HepG2 (cell line): ENCODE measurements around the gene JPT1. TPM values are rescaled to one million over a fixed set of nuclear protein-coding genes. Genes with fewer than 3 reads are reported as not detected.

Experiments used
- BRF2 ChIP-seq: sonication (generic); formaldehyde crosslinking; IDR thresholded peaks from 2 replicates; pipeline ENCODE4 v1.8.1; 2022; ENCODE audit warnings: mild to moderate bottlenecking, missing genetic modification reagents
- CREB1 ChIP-seq, 2 experiments: fragments of 450-650 bp in 1 of 2; IDR thresholded peaks; 2 replicates each; pipeline ENCODE4 v1.6.1; 2016 to 2017; ENCODE audit warnings: control low read depth in 1 of 2, mild to moderate bottlenecking in 1 of 2, missing compliant biosample characterization in 1 of 2, missing genetic modification characterization in 1 of 2
- FUBP1 ChIP-seq: sonication (generic); formaldehyde crosslinking; IDR thresholded peaks from 2 replicates; pipeline ENCODE4 v1.5.1; 2020; ENCODE audit warnings: missing genetic modification reagents, mild to moderate bottlenecking, borderline replicate concordance
- HOXA7 ChIP-seq: sonication (generic); formaldehyde crosslinking; IDR thresholded peaks from 2 replicates; pipeline ENCODE4 v1.8.1; 2022; ENCODE audit warnings: mild to moderate bottlenecking, missing genetic modification reagents, moderate library complexity
- JUN ChIP-seq: sonication (generic); formaldehyde crosslinking; IDR thresholded peaks from 2 replicates; pipeline ENCODE4 v1.4.0; 2020; ENCODE audit warnings: mild to moderate bottlenecking, missing genetic modification reagents
- MEIS2 ChIP-seq: sonication (generic); formaldehyde crosslinking; IDR thresholded peaks from 2 replicates; pipeline ENCODE4 v1.9.0; 2021; ENCODE audit warnings: mild to moderate bottlenecking, missing genetic modification reagents
- NR3C1 ChIP-seq: sonication (generic); formaldehyde crosslinking; IDR thresholded peaks from 2 replicates; pipeline ENCODE4 v1.4.0; 2020; ENCODE audit warnings: missing genetic modification reagents
- RELA ChIP-seq: sonication (generic); formaldehyde crosslinking; IDR thresholded peaks from 2 replicates; pipeline ENCODE4 v1.4.0; 2020; ENCODE audit warnings: missing genetic modification reagents
- RXRB ChIP-seq: IDR thresholded peaks from 2 replicates; pipeline ENCODE4 v1.6.1; 2016; ENCODE audit warnings: borderline replicate concordance, missing genetic modification reagents, missing compliant biosample characterization
- SIN3A ChIP-seq: IDR thresholded peaks from 2 replicates; pipeline ENCODE4 v1.6.1; 2011; ENCODE audit warnings: low read depth, mild to moderate bottlenecking, control low read depth, low read length, borderline replicate concordance
- SMAD1 ChIP-seq: sonication (generic); formaldehyde crosslinking; IDR thresholded peaks from 2 replicates; pipeline ENCODE4 v1.4.0; 2020; ENCODE audit warnings: missing genetic modification reagents, low read depth, mild to moderate bottlenecking, borderline replicate concordance
- TIGD3 ChIP-seq: sonication (generic); formaldehyde crosslinking; IDR thresholded peaks from 2 replicates; pipeline ENCODE4 v1.5.1; 2020; ENCODE audit warnings: mild to moderate bottlenecking, missing genetic modification reagents, borderline replicate concordance
- ZBTB42 ChIP-seq: sonication (generic); formaldehyde crosslinking; IDR thresholded peaks from 2 replicates; pipeline ENCODE4 v1.5.0; 2020; ENCODE audit warnings: mild to moderate bottlenecking, missing genetic modification reagents
- ZFP36L1 ChIP-seq: sonication (generic); formaldehyde crosslinking; IDR thresholded peaks from 2 replicates; pipeline ENCODE4 v1.8.0; 2022; ENCODE audit warnings: mild to moderate bottlenecking, missing genetic modification reagents, moderate library complexity
- ZNF124 ChIP-seq: sonication (generic); formaldehyde crosslinking; IDR thresholded peaks from 2 replicates; pipeline ENCODE4 v1.4.0; 2020; ENCODE audit warnings: missing genetic modification reagents
- ZNF17 ChIP-seq: sonication (generic); formaldehyde crosslinking; IDR thresholded peaks from 2 replicates; pipeline ENCODE4 v1.5.0; 2020; ENCODE audit warnings: mild to moderate bottlenecking, missing genetic modification reagents
- ZNF260 ChIP-seq: sonication (generic); formaldehyde crosslinking; IDR thresholded peaks from 2 replicates; pipeline ENCODE4 v1.4.0; 2020; ENCODE audit warnings: missing genetic modification reagents, low read depth, mild to moderate bottlenecking, borderline replicate concordance
- ZNF432 ChIP-seq: sonication (generic); formaldehyde crosslinking; IDR thresholded peaks from 2 replicates; pipeline ENCODE4 v1.5.0; 2020; ENCODE audit warnings: missing genetic modification reagents, mild to moderate bottlenecking, borderline replicate concordance
- ZNF687 ChIP-seq: sonication (generic); formaldehyde crosslinking; IDR thresholded peaks from 2 replicates; pipeline ENCODE4 v1.5.1; 2020; ENCODE audit warnings: mild to moderate bottlenecking, missing genetic modification reagents, moderate library complexity
- ZNF883 ChIP-seq: sonication (generic); formaldehyde crosslinking; IDR thresholded peaks from 2 replicates; pipeline ENCODE4 v1.5.1; 2020; ENCODE audit warnings: mild to moderate bottlenecking, missing genetic modification reagents; ENCODE audit errors: not compliant biosample characterization
- polyA plus RNA-seq, 8 experiments: library from polyadenylated mRNA; depleted of rRNA in 3 of 8; stranded (reverse) in 7 of 8; unstranded in 1 of 8; fragments of >200 nt; fragmentation: Illumina TruSeq in 4 of 8; extraction: Trizol in 4 of 8; gene quantifications; 2 replicates each; pipeline versions ENCODE4 v1.2.1 to v1.2.3, GENCODE V29; 2011 to 2016; ENCODE audit warnings: low read depth in 4 of 8, missing spikeins in 1 of 8, mixed read lengths in 1 of 8; ENCODE audit not compliant: insufficient read depth in 1 of 8
- total RNA-seq, 5 experiments: library from RNA; depleted of rRNA; stranded (reverse); fragments of >200 nt; fragmentation: Illumina TruSeq; extraction: Trizol; gene quantifications; 2 replicates each; pipeline ENCODE4 v1.2.3, GENCODE V29; 2016; ENCODE audit warnings: low read depth in 1 of 5

Gene JPT1
- total and polyA plus RNA-seq, 2 of the 13 experiments (the other 11 are each of a cell fraction or from before 2014, with no cell fraction given): 43.3 to 256 TPM

GRCh38 chr17:75088465-75089417 lies 65.6 kb downstream of the JPT1 start (continued):
- TF ChIP-seq SIN3A: peak; percentile 26; the same call in 1 of the 2 replicates
- TF ChIP-seq TIGD3 (CRISPR knock-in tag): no peak
- TF ChIP-seq ZNF124 (CRISPR knock-in tag): no peak
- TF ChIP-seq JUN (CRISPR knock-in tag): peak; percentile 86; the same call in 1 of the 2 replicates
- TF ChIP-seq ZNF687: peak; percentile 64; the same call in 1 of the 2 replicates
- TF ChIP-seq ZNF883 (CRISPR knock-in tag): peak; percentile 51
- no peak for TF ChIP-seq HOXA7
- TF ChIP-seq ZNF260 (CRISPR knock-in tag): no peak
- no peak for TF ChIP-seq FUBP1 (CRISPR knock-in tag)
- peak; percentile 57; the same call in 1 of the 2 replicates for TF ChIP-seq SMAD1 (CRISPR knock-in tag)
- TF ChIP-seq CREB1 (IDR thresholded peaks at IDR 0.05): no peak
- no peak for TF ChIP-seq CREB1 (CRISPR knock-in tag; IDR thresholded peaks at IDR 0.05)
- no peak for TF ChIP-seq ZNF432
- TF ChIP-seq ZFP36L1: no peak
- no peak for TF ChIP-seq RELA (CRISPR knock-in tag)
- TF ChIP-seq MEIS2: no peak
- TF ChIP-seq ZBTB42 (CRISPR knock-in tag): no peak
- no peak for TF ChIP-seq BRF2 (CRISPR knock-in tag)
- no peak for TF ChIP-seq NR3C1 (CRISPR knock-in tag)
- peak; percentile 69 for TF ChIP-seq RXRB (CRISPR knock-in tag)
- no peak for TF ChIP-seq ZNF17 (CRISPR knock-in tag)
